GM23338 (cell line): Measurements from ENCODE around the gene GPR171.
A peak's percentile ranks its signal among the peaks of the same experiment; 100 is the strongest.

Experiments
- CREB1 ChIP-seq: fragments of 250-450 bp; sonication (Bioruptor Pico); IDR thresholded peaks from 2 replicates; pipeline ENCODE4 v1.5.0; 2020; ENCODE audit warnings: low read depth, mild to moderate bottlenecking, moderate library complexity
- EZH2 ChIP-seq: fragments of 200-600 bp; sonication (generic); IDR thresholded peaks from one replicate; pipeline ENCODE4 v1.8.0; 2017; ENCODE audit warnings: antibody characterized with exemption, mild to moderate bottlenecking, low read depth; ENCODE audit not compliant: unreplicated experiment
- EZH2phosphoT487 ChIP-seq: fragments of 200-600 bp; sonication (generic); IDR thresholded peaks from one replicate; pipeline ENCODE4 v1.8.1; 2018; ENCODE audit warnings: antibody characterized with exemption; ENCODE audit not compliant: unreplicated experiment
- JUNB ChIP-seq: IDR thresholded peaks from one replicate; pipeline ENCODE4 v1.6.1; 2016; ENCODE audit warnings: antibody characterized with exemption; ENCODE audit not compliant: unreplicated experiment
- NANOG ChIP-seq: IDR thresholded peaks from 2 replicates; pipeline ENCODE4 v1.6.1; 2016; ENCODE audit warnings: antibody characterized with exemption, borderline replicate concordance
- POLR2AphosphoS5 ChIP-seq: IDR thresholded peaks from 2 replicates; pipeline ENCODE4 v1.6.1; 2016; ENCODE audit warnings: antibody characterized with exemption, low read depth
- REST ChIP-seq: IDR thresholded peaks from one replicate; pipeline ENCODE4 v1.6.1; 2018; ENCODE audit warnings: antibody characterized with exemption; ENCODE audit not compliant: unreplicated experiment
- STAT1 ChIP-seq: IDR thresholded peaks from one replicate; pipeline ENCODE4 v1.6.1; 2016; ENCODE audit warnings: antibody characterized with exemption; ENCODE audit not compliant: unreplicated experiment
- TF ChIP-seq, protein P1 (sequence below), 2 experiments: fragments of 200-600 bp in 1 of 2; sonication (generic) in 1 of 2; conservative IDR thresholded peaks; 2 replicates each; pipeline versions ENCODE4 v1.5.1 to v1.6.1; 2016 to 2017; ENCODE audit warnings: antibody characterized with exemption in 2 of 2, low read depth in 2 of 2, mild to moderate bottlenecking in 2 of 2, moderate library complexity in 1 of 2
- TF ChIP-seq, protein P2 (sequence below): IDR thresholded peaks from 2 replicates; pipeline ENCODE4 v1.6.1; 2016; ENCODE audit warnings: antibody characterized with exemption

DNA sequence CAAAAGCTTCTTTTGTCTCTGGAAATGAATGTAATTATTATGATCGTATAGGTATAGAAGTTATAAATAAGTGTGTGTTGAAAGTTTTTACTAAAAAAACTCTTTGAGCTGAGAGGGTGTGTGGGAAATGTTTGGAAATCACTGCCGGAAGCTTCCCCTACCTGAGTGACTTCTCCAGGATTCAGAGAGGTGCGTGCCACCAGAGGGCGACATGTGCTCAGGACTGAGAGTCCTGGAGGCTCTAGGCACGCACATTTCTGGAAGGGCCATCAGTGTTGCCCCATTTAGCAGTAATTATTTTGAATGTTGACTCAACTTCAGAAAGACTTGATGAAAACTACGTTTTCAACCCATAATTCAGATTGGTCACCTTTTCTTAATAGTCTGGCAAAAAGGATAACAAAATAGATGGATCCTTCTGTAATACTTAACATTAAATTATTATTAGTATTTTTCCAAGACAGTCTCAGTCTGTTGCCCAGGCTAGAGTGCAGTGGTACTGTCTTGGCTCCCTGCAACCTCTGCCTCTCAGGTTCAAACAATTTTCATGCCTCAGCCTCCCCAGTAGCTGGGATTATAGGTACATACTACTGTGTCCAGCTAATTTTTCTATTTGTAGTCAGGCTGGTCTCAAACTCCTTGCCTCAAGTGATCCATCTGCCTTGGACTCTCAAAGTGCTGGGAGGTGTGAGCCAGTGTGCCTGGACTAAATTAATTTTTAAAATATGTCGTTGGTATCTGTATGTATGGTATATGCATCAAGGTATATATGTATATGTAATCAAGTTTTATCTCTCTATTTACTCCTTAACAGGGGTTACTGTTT, 34.5 kb downstream of the GPR171 start:
- TF ChIP-seq POLR2AphosphoS5, result no peak
- TF ChIP-seq, protein P1, sequence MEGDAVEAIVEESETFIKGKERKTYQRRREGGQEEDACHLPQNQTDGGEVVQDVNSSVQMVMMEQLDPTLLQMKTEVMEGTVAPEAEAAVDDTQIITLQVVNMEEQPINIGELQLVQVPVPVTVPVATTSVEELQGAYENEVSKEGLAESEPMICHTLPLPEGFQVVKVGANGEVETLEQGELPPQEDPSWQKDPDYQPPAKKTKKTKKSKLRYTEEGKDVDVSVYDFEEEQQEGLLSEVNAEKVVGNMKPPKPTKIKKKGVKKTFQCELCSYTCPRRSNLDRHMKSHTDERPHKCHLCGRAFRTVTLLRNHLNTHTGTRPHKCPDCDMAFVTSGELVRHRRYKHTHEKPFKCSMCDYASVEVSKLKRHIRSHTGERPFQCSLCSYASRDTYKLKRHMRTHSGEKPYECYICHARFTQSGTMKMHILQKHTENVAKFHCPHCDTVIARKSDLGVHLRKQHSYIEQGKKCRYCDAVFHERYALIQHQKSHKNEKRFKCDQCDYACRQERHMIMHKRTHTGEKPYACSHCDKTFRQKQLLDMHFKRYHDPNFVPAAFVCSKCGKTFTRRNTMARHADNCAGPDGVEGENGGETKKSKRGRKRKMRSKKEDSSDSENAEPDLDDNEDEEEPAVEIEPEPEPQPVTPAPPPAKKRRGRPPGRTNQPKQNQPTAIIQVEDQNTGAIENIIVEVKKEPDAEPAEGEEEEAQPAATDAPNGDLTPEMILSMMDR (conservative IDR thresholded peaks at IDR 0.05; ENCODE audit: low read depth in 2 of 2), result peak; percentile 89 to 95
- no peak for TF ChIP-seq EZH2
- TF ChIP-seq JUNB, result no peak
- TF ChIP-seq REST, result no peak
- TF ChIP-seq, protein P2, sequence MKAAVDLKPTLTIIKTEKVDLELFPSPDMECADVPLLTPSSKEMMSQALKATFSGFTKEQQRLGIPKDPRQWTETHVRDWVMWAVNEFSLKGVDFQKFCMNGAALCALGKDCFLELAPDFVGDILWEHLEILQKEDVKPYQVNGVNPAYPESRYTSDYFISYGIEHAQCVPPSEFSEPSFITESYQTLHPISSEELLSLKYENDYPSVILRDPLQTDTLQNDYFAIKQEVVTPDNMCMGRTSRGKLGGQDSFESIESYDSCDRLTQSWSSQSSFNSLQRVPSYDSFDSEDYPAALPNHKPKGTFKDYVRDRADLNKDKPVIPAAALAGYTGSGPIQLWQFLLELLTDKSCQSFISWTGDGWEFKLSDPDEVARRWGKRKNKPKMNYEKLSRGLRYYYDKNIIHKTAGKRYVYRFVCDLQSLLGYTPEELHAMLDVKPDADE, result no peak
- no peak for TF ChIP-seq STAT1
- no peak for TF ChIP-seq CREB1 (CRISPR knock-in tag)
- no peak for TF ChIP-seq EZH2phosphoT487
- TF ChIP-seq NANOG, result no peak
